AML-193 (cell line): ENCODE results near the gene SPACA4.

Source experiments
- DNase-seq, 2 experiments: peaks; one replicate each; lab custom pipeline; 2025; lab: John Stamatoyannopoulos, UW

The SPACA4 gene

DNA sequence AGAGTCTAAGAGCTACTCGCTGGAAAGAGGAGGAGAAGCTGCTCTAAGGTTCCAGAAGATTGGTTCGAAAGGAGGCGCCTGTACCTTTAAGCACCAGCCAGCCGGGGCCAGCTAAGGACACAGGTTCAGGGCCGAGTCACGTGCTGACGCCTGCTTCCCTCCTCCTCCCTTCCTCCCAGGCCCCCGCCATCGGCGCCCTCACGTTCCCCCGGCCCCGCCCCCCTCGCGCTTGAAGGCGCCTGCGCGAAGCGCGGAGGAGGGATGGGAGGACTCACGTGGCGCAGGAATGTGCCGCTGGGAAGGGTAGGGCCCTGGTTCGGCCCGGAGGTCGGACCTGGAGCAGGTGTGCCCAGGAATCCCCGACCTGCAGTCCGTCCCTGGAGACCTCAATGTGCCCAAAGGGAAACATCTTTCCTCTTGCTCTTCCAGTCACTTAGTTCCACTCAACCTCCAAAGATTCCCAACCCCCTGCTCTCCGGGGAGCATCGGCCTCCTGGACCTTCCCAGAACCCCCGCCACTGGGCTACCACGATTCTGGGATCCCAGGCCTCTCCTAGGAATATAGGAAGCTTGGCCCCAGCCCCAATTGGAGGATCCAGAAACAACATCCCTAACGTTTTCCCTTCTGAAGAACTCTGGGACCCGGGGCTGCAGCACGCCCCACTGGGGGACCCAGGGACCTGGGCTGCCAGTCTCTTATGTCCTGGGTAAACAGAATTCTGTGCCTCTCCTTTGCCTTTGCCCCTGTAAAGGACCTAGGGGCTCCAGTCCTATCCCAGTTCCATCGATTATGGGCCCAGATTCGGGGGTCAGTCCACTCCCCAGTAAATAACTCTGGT, 28.1 kb downstream of the SPACA4 start:
- DNase-seq = peak; percentile 91 to 92

DNA sequence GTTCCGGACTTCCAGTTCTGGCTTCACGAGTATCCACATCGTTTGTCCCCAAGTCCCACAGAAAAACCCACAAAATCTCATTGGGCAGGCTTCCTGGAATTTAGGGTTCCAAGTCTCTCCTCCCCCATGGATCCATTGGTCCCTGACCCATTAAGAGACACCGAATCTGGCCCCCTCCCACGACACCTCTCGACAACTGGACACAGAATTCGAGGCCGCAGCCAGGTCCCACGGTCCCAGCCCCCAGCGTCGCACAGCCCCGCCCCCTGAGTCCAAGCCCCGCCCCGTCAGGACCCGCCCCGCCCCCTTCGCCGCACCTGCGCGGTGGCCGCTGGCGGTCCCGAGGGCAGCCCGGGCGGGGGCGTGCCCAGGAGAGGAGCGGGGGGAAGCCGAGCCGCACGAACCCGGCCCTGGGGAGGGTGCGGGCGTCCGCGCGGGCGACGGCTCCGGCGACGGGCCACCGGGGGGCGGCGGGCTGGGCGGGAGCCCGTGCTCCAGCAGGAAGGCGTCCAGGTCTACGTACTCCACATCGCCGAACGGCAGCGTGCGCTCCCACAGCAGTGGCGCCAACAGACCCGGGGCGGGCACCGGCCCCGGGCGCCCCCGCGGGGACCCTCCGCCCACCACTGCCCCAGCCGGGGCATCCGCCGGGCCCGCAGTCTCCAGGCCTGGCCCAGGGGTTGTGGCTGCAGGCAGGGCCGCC, 28.9 kb downstream of the SPACA4 start:
- DNase-seq = peak; percentile 26 to 52

DNA sequence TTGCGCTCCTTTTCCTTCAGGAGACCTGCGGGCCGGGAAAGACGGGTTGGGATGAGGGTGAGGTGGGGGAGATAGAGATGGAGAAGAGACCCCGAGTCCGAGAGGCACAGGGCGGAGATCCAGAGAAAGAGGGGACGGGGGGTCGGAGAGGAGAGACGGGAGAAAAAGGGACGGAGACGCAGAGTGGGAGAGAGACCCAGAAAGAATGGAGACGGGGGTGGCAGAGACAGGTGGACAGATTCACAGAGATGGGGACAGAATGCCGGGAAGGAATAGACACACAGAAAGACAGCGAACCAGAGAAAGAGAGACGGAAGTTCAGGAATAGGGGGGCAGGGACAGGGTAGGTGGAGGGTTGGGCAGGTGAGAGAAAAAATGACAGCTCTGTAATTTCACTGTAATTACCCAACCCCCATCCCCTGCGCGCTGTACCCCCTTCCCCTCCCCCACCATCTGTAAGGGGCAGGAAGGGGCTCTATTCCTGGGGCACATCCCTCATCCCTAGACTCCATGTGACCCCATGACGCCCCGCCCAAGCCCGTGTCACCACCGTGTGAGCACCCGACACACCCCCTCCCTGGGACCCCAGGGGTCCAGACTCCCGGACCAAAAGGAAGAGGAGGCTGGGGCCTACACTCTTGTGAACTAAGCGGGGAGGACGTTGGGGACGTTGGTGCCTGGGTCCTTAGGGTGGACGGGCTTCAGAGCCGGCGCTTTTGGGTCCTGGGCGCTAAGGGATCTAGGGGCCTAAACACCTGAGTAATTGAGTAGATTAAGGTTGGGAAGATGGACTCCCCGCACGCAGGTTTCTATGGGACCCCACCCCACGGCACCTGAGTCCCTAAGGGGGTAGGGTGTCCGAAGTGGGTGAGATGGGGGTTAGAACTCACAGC, 29.7 kb downstream of the SPACA4 start:
- no peak for DNase-seq

DNA sequence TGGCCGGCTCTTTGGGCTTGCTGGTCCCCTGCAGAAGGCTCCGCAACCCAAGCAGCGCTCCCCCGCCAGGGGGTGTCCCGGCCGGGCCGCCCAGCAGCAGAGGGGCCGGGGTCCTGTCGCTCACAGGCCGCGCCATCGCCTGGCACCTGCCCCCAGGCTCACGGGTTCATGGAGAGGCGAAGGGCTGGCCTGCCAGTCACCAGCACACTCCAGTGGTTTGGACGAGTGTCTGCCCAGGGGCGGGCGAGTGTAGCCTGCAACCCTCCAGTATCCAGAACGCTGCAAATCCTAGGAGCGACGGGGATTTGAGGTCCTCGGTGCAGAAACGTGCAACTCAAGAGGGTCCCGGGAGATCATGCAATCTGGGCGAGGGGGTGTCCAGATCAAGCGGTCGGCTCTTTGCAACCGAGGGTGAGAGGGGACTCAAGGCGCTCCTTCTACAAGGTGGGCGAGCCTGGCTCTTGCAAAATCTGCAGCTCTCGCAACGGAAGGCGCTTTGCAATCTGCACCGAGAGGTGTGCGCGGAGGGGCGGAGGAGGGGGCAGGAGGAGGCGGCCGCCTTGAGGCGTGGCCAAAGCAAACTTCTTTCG, 30.4 kb downstream of the SPACA4 start, which contains the start of gene DBP:
Gene DBP, minus strand, starts transcription at position 521 of the 590 bp plus-strand sequence. Its CDS starts 385 bp downstream, at position 136.
- no peak for DNase-seq

DNA sequence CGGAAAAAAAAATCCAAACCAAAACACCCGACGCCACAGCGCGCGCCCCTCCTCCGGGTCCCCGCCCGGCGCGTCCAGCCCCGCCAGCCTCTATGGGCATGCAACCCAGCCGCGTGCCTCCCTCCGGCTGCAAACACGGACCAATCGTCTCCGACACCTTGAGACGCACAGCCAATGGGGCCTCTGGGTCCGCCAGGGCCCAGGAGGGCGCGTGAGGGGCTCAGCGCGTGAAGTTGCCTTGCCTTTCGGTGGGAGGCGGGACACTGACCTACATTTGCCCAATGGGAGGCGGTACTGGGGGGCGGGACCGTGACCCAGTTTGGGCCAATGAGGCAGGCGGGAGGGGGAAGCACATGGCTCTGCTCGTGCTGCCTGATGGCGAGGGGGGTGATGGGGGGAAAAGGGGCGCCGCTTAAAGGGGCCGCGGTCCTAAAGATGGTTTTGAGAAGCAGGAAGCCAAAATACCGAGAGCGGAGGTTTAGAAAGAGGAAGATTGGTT, 31.0 kb downstream of the SPACA4 start:
- DNase-seq = peak; percentile 100

DNA sequence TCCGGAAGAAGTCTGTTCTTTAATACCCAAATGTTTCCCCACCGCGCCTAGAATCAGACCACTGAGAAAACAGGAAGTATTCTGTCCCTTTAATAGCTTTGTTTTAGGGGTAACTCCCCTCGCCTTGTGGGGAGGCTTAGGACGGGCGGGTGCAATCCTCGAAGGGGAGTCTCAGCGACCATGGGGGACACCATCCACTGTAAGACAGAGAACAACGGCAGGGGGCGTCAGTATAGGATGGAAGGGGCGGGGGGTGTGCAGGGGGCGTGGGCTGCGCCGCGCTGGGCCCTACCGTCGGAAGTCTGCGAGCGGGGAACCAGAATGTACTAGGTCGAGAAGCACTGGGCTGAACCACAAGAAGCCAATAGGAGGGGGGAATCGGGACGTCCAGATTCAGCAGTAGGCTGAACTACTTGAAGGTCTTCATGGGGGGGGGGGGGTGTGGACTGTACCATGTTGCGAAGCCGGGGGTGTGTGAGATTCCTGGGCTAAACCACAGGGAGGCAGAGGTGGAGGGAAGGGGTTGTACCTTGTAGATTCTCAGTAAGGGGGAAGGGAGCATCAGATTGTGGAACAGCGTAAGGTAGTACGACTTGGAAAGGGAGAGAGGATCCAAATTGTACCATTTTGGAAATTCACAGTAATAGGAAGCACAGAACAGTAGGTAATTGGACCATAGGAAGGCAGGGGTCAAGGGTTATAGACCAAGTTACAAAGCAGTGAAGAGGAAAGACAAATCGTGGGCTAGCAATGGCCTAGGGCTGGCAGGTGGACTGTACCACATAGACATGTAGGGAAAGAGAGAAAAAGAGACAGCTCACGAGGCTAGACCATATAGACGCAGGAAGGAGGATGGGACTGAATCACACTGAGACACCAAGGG, 31.6 kb downstream of the SPACA4 start:
- DNase-seq = peak; percentile 80 to 88

DNA sequence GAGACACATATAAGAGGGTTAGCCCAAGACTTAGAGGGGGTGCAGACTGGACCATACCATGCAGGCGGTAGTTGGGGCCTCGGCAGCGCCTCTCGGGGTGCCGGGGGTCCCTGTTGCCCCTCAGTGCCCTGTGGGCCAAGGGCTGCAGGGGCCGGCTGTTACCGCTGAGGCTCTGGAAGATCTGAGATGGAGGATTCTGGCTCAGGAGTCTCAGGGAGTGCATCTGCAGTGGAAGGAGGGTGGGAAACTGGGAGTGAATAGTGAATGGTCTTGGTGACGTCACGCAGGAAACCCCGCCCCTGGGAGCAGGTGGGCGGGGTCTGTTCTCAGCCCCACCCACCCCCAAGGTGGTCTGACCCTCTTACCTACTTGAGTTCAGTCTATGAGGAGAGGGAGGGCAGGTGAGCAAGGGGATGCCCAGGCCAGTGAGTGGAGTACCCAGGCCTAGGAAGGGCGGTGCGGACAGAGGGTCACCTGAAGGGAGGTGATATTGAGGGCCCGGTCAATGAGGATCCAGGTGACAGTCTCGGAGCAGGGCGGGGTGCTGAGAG, 32.4 kb downstream of the SPACA4 start:
- DNase-seq = no peak

DNA sequence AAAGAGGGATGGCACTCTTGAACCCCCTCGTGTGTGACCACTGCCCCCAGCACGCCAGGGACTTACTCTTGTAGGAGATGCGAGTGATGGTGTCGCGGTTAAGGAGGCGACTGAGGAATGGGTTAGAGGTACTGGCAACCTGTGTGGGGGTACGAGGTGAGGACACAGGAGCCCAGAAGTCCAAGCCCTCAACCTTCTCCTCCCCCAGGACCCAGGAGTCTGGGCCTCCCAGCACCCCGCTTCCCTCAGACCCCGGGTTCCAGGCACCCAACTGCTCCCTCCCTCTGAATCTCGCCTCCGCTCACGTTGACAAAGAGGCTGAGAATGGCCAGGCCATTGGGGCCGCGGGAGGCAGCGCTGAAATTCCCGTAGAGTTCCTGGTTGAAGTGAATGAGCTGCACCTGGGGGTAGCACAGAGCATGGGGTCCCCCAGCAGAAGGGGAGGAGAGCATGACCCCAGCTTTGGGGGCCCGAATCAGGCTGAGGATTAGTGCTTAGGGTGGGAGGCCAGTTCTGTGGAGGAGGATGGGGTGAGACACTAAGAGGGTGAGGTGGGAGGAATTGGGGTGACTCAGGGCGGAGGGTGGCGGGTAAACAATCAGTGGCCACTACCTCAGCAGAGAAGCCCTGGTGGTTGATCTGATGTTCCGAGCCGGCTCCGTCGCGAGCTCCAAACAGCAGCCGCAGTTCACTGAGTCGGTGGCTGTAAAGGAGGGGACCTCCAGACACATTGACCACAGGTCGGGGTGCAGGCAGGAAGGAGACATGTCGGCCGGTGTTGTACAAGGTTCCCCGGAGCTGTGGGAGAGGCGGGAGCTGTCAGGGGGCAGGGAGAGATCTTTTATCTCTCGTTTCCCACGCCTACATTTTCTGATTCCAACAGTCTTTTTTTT, 33.2 kb downstream of the SPACA4 start:
- DNase-seq = no peak

DNA sequence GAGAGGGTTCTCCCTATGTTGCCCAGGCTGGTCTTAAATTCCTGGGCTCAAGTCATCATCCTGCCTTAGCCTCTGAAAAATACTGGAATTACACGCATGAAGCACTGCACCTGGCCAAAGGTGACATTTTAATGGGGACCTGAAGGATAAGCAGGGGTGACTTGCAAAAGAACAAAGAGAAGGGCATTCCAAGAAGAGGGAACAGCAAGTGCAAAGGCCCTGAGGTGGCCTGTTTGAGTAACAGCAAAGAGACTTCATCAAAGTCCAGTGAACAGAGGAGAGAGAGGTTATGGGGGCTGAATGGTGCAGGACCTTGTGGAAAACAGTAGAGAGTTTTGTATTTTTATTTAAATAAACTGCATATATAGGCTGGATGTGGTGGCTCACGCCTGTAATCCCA, 35.3 kb downstream of the SPACA4 start:
- no peak for DNase-seq

DNA sequence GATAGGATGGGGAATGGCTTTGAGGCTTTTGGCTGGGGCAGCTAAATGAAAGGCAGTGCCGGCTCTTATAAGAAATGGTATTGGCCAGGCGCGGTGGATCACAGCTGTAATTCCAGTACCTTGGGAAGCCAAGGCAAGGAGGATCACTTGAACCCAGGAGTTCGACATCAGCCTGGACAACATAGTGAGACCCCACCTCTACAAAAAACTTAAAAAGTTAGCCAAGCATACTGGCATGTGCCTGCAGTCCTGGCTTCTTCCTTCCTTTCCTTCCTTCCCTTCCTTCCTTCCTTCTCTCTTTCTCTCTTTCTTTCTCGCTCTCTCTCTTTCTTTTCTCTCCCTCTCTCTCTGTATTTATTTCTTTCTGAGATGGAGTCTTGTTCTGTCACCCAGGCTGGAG, 36.3 kb downstream of the SPACA4 start:
- DNase-seq = no peak

DNA sequence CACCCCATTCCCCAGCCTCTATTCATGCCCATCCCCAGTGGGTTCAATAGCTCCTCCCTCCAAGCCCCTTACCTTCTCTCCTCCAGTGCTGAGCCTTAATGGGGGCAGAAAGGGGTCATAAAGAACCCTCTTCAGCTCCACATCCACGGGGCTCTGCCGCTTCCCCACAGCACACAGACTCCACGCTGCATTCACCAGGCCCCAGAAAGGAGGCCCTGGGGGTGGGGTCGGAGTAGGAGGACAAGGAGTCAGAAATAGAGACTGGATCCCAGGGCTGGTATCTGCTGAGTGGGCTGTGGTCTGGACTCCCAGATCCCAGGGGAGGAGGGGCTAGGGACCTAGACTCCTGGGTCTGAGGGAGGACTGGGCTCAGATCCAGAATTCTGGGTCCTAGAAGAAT, 37.8 kb downstream of the SPACA4 start:
- no peak for DNase-seq

DNA sequence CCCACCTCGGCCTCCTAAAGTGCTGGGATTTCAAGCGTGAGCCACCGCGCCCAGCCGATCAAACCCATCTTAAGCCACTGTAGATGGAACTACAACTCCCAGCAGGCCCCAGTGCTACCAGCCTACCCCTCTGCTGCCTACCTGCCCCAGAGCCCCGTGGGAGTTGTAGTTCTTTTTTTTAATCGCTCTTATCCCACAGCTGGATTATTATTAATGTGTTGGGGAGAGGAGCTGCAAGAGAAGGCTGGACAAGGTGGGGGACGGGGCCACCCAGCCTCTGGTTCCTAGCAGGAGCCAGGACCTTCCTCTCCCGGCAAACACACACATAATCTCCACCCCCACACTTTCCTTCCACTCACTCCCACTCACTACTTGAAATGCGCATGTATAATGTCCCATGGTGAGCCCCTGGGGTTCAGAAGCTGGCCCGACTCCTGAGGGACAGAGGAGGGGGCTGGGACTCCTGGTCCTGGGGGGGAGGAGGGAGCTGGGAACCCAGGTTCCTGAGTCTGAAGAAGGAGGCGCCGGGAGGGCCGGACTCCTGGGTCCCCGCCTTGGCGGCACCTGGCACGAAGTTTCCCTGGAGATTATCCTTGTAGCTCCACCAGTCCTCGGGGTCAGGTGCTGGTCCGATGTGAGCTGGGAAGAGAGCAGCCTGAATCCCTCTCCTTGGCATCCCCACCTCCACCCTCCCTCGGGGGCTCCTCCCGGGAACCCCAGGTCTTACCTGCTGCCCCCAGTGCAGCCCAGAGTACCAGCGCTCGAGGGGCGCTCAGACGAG, 38.5 kb downstream of the SPACA4 start:
- DNase-seq = peak; percentile 65 to 72

DNA sequence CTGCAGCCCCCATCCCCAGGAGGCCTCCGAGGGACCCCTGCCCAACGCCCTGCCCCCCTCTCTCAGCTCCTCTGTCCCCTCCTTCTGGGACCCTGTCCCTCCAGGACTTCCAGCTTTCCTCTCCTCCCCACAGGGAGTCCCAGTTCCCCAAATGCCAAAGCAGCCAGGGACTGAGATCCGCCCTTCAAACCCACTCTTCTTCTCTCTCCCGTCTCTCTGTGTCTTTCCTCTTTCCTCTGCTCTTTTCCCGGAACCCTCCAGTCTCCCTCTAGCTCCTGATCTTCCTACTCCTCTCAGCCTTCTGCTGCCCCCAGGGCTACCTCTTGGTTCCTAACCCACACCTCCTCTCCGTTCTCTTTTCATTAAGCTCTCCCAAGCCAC, 39.1 kb downstream of the SPACA4 start:
- no peak for DNase-seq

DNA sequence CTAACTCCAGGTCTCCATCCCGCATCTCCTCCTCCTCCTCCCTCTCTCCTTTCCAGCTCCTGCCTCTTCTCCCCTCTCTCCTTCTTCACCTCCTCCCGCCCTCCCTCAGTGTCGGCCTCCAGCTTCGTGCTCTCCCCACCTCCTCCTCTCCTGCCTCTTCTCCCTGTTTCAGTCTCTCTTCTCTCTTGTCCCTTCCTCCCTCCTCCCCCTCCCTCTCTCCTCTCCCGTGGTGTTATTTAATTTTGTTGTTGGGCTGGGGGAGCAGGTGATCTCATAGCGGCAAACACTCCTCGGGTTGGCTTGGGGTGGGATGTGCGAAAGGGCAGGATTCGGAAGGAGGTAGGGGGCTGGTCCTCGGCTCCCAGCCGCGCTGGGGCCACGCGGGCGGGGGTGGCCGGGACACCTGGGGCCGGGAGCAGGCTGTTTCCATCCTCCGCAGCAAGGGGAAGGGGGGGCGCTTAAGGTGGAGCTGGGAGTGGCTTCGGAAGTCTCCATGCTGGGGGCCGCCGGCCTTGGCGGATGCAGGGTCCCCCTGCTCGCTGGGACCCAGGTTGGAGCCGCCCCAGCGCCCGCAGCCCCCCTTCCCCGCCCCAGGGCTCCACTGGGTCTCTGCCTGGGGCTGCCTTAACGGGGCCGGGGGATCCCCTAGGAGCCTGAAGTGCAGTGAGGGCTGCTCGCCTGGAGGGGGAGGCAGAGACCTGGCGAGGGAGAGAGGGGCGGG, 39.6 kb downstream of the SPACA4 start, which contains the start of gene CA11:
Gene CA11, minus strand, starts transcription at position 187 of the 721 bp plus-strand sequence. CDS start 555 bp downstream, outside the sequence.
- peak; percentile 67 to 71 for DNase-seq

DNA sequence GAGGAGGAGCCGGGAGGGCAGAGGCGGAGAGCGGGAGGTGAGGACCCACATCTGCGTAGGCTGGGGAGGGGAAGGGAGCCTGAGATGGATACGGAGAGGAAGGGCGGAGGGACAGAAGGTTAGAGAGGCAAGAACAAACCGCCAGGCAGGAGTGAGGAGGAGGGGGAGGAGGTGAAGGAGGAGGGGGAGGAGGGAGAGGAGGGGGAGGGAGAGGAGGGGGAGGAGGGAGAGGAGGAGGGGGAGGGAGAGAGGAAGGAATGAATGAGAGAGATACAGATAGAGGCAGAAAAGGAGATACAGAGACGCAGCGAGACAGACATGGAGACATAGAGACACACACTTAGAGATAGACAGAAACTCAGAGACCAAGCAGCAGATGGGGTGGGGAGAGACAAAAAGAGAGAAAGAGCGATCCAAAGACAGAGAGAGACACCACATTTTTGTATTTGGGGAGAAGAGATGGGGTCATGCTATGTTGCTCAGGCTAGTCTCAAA, 40.2 kb downstream of the SPACA4 start:
- DNase-seq = no peak

DNA sequence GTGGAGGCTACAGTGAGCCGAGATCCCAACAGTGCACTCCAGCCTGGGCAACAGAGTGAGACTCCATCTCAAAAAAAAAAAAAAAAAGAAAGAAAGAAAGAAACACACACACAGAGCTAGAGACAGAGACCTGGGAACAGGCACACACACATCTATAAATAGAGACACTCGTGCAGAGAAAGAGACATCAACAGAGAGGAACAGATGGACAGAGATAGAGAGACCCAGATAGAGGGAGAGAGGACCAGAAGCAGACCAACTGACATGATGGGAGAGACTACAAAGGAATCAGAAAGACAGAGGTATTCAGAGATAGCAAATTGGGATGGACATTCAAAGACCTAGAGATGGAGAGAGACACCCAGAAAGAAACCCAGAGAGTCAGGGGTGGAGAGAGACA, 41.6 kb downstream of the SPACA4 start:
- DNase-seq = no peak

DNA sequence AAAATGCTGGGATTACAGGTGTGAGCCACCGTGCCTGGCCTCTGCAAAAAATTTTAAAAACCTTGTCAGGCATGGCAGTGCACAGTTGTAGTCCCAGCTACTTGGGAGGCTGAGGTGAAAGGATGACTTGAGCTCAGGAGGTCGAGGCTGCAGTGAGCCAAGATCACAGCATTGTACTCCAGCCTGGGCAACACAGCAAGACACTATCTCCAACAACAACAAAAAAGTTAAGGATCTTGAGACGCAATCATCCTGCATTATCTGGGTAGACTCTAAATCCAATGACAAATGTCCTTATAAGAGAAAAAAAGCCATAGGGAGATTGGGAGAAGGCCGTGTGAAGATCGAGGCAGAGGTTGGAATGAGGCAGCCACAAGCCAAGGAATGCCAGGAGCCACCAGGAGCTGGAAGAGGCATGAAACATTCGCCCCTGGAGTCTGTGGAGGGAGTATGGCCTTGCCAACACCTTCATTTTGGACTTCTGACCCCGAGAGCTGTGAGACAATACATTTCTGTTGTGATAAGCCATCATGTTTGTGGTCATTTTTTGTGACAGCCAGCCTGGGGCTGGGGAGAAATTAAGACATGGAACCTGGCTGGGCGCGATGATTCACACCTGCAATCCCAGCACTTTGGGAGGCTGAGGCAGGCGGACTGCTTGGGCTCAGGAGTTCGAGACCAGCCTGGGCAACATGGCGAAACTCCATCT, 44.6 kb downstream of the SPACA4 start:
- DNase-seq = no peak
